ENCODE measurements around the gene SLC37A2.

SLC37A2 gene

DNA sequence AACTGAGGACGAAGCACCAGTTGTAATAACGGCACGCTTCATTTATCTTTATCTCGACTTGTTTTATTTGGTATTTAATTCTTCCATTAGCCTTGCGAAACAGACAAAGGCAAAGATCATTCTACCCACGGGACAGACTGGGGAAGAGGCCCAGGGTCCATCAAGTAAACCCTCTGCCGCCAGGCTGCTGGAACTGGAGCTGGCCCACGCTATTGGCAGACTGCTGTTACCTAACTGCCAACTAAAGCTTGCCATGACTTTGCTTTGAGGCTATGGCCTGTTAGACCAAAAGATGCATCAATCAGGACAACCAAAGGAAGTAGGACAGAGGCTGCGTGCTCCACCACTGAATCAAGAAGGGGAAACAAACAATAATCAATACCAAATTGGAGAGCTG lies 49.1 kb downstream of the SLC37A2 start:
- DNase-seq: no peak

DNA sequence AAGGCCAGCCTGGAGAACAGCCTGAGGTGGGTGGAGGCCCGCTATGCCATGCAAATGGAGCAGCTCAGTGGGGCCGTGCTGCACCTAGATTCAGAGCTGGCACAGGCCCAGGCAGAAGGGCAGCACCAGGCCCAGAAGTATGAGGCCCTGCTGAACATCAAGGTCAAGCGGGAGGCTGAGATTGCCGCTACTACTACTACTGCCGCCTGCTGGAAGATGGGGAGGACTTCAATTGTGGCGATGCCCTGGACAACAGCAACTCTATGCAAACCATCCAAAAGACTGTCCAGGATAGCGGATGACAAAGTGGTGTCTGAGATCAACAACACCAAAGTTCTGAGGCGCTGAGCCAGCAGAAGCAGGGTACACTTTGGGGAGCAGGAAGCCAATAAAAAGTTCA lies 51.4 kb downstream of the SLC37A2 start:
- no peak for DNase-seq

DNA sequence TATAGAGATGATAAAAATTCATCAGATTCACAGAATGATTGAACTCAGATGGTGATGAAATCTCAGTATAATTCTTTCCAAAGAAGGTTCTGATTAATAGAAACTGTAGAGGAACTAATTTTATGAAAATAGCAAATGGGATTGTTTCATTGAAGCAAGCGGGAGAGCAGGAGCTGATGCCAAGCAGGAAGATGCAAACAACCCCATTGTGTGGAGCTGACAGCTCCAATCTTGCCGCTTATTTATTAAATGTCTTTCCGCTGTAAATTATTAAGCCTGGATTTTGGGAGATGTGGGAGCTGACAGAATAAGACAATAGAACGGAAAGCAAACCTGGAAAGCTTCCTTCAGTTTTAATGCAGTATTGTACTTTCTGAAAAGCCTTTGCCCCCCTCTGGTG lies 54.3 kb downstream of the SLC37A2 start:
- no peak for DNase-seq

- DNase-seq: no peak
These were observed 60.3 kb downstream of the SLC37A2 start for GRCh38 chr11:125123194-125123946.

DNA sequence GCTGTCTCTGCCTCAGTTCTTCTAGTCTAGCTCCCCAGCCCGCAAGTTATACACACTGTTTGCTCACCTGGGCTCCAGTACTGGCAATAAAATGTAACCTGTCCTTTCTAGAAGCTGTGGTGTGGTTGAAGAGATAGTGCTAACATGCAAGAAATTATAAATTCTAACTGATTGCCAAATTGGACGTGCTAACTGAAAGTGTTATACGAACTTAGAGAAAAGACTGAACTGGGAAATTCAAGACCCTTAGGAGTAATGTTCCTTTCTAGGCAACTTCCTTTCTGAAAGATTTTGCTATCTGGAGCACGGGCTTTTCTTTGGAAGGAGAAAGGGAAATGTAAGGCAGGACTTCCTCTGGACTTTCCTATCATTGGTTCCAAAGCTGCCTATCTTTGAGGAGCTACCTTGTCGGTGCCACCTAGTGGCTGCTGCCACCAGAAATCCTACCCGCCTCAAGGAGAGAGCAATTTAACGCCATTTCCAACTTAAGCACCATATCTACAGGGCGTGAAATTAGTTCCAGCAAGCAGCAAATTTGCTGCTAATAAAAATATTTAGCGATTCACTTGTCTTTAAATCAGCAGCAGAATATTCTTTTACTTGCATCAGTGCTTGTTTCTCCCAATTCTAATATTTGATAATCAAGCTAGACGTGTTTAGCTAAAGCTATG lies 61.0 kb downstream of the SLC37A2 start:
- peak; percentile 34 for DNase-seq

DNA sequence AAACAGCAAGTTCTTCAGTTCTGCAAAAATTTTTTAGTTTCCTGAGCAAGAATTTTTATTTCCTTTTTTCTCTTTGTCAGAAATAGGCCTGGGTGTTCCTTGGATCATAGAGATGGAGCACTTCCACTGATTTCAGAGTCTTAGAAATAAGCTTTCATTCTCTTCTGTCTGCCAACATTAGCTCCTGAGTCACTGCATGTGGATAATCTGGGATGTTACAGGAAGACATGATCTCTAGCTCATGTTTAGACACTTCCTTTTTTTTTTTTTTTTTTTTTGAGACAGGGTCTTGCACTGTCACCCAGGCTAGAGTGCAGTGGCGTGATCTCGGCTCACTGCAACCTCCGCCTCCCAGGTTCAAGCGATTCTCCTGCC lies 61.5 kb downstream of the SLC37A2 start:
- no peak for DNase-seq

- no peak for DNase-seq
These were observed 65.3 kb downstream of the SLC37A2 start for GRCh38 chr11:125128450-125128849.

DNA sequence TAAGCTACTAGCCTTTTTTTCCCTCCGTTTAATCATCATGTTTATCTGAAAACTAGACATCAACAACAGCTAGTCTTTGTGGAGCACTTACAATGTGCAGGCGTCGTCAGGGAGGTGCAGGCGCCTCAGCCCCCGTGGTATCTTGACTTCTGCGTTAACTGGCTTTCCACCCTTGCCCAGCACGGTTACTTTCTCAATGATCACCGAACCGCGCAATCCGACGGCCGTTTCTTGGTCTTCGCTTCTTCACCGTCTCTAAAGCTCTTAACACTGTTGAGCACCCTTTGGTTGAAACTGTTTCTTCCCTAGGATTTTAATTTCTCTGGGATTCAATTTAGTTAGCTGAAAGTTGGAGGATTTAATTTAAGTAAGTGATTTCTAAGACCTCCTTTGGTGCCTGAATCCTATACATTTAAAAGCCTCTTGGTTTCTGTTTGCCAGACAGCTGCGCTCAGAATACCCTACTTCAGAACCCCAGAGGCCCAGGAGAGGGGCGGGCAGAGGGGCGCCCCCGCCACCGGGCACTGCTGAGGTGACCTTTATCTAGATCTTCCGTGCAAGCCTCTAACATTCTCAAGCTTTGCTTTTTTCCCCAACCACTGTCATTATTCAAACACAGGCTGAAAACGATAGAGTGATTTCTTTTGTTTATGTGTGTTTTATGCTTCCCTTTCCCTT lies 66.3 kb downstream of the SLC37A2 start:
- DNase-seq: no peak

- no peak for DNase-seq
These were observed 69.0 kb downstream of the SLC37A2 start for GRCh38 chr11:125132071-125132470.

DNA sequence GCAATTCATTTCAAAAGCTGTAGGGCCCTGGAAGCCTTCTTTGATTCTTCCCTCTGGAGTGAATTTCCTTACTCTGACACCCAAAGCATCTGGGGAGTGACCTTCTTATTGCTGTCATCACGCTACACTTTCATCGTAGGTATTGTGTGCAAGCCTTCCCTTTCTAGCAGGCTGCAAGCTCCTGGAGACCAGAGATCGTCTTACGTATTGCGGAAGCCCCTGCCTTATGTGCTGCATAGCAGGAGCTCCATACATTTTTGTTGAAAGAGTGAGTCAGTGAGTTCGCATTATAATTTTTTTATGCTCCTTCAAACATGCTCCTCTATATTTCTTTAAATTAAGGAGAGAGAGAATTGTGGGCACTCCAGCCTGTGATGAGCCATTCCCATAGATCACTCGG lies 69.5 kb downstream of the SLC37A2 start:
- no peak for DNase-seq

DNA sequence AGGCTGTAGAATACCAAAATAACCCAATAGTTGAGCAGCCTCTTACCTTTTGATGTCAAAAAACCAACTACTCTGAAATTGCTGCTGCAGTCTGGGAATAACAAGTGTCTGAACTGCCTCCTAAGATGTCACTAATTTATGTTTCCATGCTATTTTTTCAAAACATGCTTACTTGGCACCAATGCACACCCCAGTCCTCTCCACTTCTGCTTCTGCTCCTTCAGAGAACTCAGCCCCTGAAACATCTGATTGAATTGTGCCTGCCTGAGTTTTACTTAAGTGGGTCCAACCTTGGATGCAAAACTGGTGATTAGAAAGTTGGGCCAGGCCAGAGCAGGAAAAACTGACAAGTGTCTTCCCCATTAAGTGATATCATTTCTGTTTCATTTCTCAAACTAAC lies 72.9 kb downstream of the SLC37A2 start:
- no peak for DNase-seq

DNA sequence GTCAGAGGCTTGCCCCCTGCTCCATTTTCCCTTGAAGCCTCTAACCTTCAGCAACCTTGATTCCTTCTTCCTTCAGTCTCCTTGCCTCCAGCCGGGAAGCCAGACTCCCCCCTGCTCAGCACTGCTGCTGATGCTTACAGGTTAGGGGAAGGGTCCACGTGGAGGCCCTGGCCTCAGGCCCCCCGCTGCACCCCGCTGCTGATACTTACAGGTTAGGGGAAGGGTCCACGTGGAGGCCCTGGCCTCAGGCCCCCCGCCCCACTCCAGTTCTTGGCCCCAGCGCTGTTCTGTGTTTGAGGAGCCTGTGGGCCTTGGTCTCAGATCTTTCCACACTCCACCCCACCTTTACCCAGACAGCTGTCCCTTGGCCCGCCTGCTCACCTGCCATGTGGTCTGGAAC lies 75.9 kb downstream of the SLC37A2 start:
- DNase-seq: no peak

DNA sequence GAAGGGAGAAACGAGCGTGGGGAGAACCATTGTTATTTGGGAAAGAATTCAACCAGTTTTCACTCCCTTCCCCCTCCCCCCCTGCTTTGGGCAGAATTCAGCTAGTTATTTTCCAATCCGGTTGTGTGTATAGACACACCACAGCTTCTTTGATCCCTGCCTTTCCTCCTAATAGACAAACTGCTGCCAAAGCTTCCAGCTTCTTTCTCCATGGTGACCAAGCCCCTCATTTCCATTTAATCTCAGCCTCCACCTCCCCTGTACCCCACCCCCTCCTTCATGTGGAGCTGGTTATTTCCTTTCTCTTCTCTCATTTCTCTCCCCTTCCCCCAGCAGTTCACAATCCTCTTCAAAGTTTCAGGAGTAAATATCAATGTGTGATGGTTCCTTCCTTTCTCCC lies 76.7 kb downstream of the SLC37A2 start:
- DNase-seq: no peak
